GM23338 (cell line): ENCODE measurements around the gene AP1M2. TPM values are rescaled to one million over a fixed set of nuclear protein-coding genes. Genes with fewer than 3 reads are reported as not detected.
"Not testable (repeated sequence)": the region's sequence is repeated elsewhere in the genome, so short reads cannot be mapped to it uniquely, and the experiment has no call there.

Experiments
- ATAC-seq: fragments of 200-7000 bp; cut with Tn5 transposase; 3 replicates; pipeline ENCODE4 v1.9.1; 2020
- DNase-seq: peaks from one replicate; pipeline ENCODE4 v3.0.0-alpha.2; 2015; ENCODE audit warnings: low spot score
- H2AFZ ChIP-seq: fragments of 200-600 bp; sonication (generic); 2 replicates; pipeline ENCODE4 v1.8.0; 2016; ENCODE audit warnings: antibody characterized with exemption, mild to moderate bottlenecking, moderate library complexity
- H3F3A ChIP-seq: fragments of 200-600 bp; sonication (generic); replicated peaks from 2 replicates; pipeline ENCODE4 v1.8.0; 2017; ENCODE audit warnings: antibody characterized with exemption, mixed run types, low read depth
- H3K27ac ChIP-seq: fragments of 200-600 bp; sonication (generic); 2 replicates; pipeline ENCODE4 v1.6.1; 2016; ENCODE audit warnings: low read depth
- H3K27me3 ChIP-seq: fragments of 200-600 bp; sonication (generic); 2 replicates; pipeline ENCODE4 v1.8.0; 2016; ENCODE audit warnings: mild to moderate bottlenecking, mixed run types, moderate library complexity; ENCODE audit not compliant: insufficient read depth
- H3K36me3 ChIP-seq: fragments of 200-600 bp; sonication (generic); 2 replicates; pipeline ENCODE4 v1.8.0; 2016; ENCODE audit warnings: mild to moderate bottlenecking; ENCODE audit not compliant: insufficient read depth
- H3K4me1 ChIP-seq: fragments of 200-600 bp; sonication (generic); 2 replicates; pipeline ENCODE4 v1.8.0; 2016; ENCODE audit warnings: mild to moderate bottlenecking, moderate library complexity; ENCODE audit not compliant: insufficient read depth
- H3K4me2 ChIP-seq: fragments of 200-600 bp; sonication (generic); 2 replicates; pipeline ENCODE4 v1.7.1; 2017; ENCODE audit warnings: mixed run types
- H3K4me3 ChIP-seq: fragments of 200-600 bp; sonication (generic); 2 replicates; pipeline ENCODE4 v1.6.1; 2016; ENCODE audit warnings: mixed run types
- H3K79me2 ChIP-seq: fragments of 200-600 bp; sonication (generic); replicated peaks from 2 replicates; pipeline ENCODE4 v1.8.0; 2017; ENCODE audit warnings: mild to moderate bottlenecking; ENCODE audit not compliant: insufficient read depth
- H3K9me2 ChIP-seq: fragments of 200-600 bp; sonication (generic); 2 replicates; pipeline ENCODE4 v1.8.0; 2017; ENCODE audit not compliant: insufficient read depth
- H4K20me1 ChIP-seq: fragments of 200-600 bp; sonication (generic); replicated peaks from 2 replicates; pipeline ENCODE4 v1.8.0; 2017; ENCODE audit warnings: mild to moderate bottlenecking; ENCODE audit not compliant: insufficient read depth
- H3K27ac Mint-ChIP-seq: 2 replicates; pipeline ENCODE4 v1.8.0; 2020; ENCODE audit warnings: inconsistent platforms, mild to moderate bottlenecking, moderate library complexity, mixed read lengths
- H3K27me3 Mint-ChIP-seq: 3 replicates; pipeline ENCODE4 v1.8.0; 2022; ENCODE audit warnings: low read depth, mild to moderate bottlenecking, moderate library complexity, mixed read lengths, inconsistent platforms; ENCODE audit not compliant: insufficient read depth, poor library complexity
- H3K36me3 Mint-ChIP-seq: 3 replicates; pipeline ENCODE4 v1.8.0; 2021; ENCODE audit warnings: low read depth, mild to moderate bottlenecking, inconsistent platforms, moderate library complexity, mixed read lengths
- H3K4me1 Mint-ChIP-seq: 3 replicates; pipeline ENCODE4 v1.8.0; 2020; ENCODE audit warnings: mild to moderate bottlenecking, inconsistent platforms, mixed read lengths
- H3K4me3 Mint-ChIP-seq: 3 replicates; pipeline ENCODE4 v1.8.0; 2021; ENCODE audit warnings: moderate library complexity, mild to moderate bottlenecking, inconsistent platforms, mixed read lengths
- H3K9me3 Mint-ChIP-seq: 3 replicates; pipeline ENCODE4 v1.8.0; 2020; ENCODE audit warnings: moderate library complexity, mild to moderate bottlenecking, inconsistent platforms, mixed read lengths
- EZH2 ChIP-seq: fragments of 200-600 bp; sonication (generic); IDR thresholded peaks from one replicate; pipeline ENCODE4 v1.8.0; 2017; ENCODE audit warnings: antibody characterized with exemption, mild to moderate bottlenecking, low read depth; ENCODE audit not compliant: unreplicated experiment
- EZH2phosphoT487 ChIP-seq: fragments of 200-600 bp; sonication (generic); IDR thresholded peaks from one replicate; pipeline ENCODE4 v1.8.1; 2018; ENCODE audit warnings: antibody characterized with exemption; ENCODE audit not compliant: unreplicated experiment
- JUNB ChIP-seq: IDR thresholded peaks from one replicate; pipeline ENCODE4 v1.6.1; 2016; ENCODE audit warnings: antibody characterized with exemption; ENCODE audit not compliant: unreplicated experiment
- STAT1 ChIP-seq: IDR thresholded peaks from one replicate; pipeline ENCODE4 v1.6.1; 2016; ENCODE audit warnings: antibody characterized with exemption; ENCODE audit not compliant: unreplicated experiment
- polyA plus RNA-seq: library from polyadenylated mRNA; unstranded; fragments of >200 nt; fragmentation: Nextera tagmentation; extraction: Ambion mirVana; gene quantifications from 2 replicates; pipeline ENCODE4 v1.2.1, GENCODE V29; 2016
- total RNA-seq: library from RNA; depleted of rRNA; stranded (reverse); fragments of >200 nt; shearing (Covaris generic); gene quantifications from 2 replicates; pipeline ENCODE4 v1.2.3, GENCODE V29; 2014
- TF ChIP-seq, protein P1 (sequence below): IDR thresholded peaks from one replicate; pipeline ENCODE4 v1.6.1; 2018; ENCODE audit warnings: antibody characterized with exemption; ENCODE audit not compliant: unreplicated experiment
- TF ChIP-seq, protein P2 (sequence below), 2 experiments: fragments of 200-600 bp in 1 of 2; sonication (generic) in 1 of 2; conservative IDR thresholded peaks; 2 replicates each; pipeline versions ENCODE4 v1.5.1 to v1.6.1; 2016 to 2017; ENCODE audit warnings: antibody characterized with exemption in 2 of 2, low read depth in 2 of 2, mild to moderate bottlenecking in 2 of 2, moderate library complexity in 1 of 2

The AP1M2 gene
- total and polyA plus RNA-seq, 2 experiments from 2014 or later = 128 to 165 TPM

DNA sequence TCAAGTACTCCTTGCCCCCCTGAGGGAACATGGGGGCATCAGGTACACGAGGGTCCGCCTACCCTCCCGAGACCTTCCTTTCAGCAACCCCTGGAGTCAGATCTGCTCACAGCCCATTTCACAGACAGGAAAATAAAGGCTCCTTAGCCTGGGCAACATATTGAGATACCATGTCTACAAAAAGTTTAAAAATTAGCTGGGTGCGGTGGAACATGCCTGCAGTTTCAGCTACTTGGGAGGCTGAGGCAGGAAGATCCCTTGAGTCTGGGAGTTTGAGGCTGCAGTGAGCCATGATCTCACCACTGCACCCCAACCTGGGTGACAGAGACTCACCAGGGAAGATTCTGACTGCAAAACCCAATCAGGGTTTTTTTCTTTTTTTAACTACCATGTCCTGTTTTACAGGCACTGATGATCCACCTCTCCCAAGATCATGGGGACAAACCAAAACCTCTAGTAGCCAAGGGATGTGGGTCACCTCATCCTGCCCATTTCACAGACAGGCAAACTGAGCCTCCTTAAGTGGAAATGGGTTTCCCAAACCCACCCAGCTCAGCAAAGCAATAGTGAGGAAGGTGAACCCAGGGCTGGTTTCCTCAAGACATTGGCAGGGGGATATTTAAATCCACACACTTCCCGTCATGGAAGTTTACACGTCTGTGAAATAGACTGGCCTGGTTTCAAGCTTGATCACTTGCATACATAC, 11.9 kb downstream of the AP1M2 start:
- H3K36me3 Mint-ChIP-seq = peaks cover 64% of the 10 kb centered on the region
- Histone ChIP-seq H3K27ac (no peak overlapping the region), H3K4me3 (no peak overlapping the region)

DNA sequence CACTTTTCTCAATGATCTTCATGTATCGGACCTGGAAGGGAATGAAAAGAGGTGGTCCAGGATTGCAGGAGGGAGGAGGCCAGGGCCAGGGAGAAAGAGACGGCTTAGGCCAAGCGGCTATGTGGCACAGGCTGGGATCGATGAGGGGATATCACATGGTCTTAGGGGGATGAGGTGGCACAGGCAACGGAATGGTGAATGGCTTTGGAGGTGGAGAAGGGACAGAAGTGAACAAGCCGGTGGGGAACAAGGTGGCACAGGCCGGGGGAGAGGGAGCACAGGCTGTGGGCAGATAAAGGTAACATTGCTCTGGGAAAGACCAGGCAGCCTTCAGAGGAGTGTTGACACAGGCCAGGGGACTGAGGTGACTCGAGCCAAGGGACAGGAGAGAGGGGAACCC, 12.7 kb downstream of the AP1M2 start:
- Mint-ChIP-seq H3K4me3 (no peak overlapping the region), H3K27me3 (peaks cover 3% of the 10 kb centered on the region), H3K4me1 (peaks cover 5% of the 10 kb centered on the region), H3K36me3 (peaks cover 65% of the 10 kb centered on the region), H3K9me3 (peaks cover under 1% of the 10 kb centered on the region; the same call in 1 of the 3 replicates), H3K27ac (no peak overlapping the region)
- Histone ChIP-seq H3K4me2 (no peak overlapping the region), H3K36me3 (peaks cover 12% of the 10 kb centered on the region), H2AFZ (no peak overlapping the region), H3K4me3 (no peak overlapping the region), H4K20me1 (no peaks in the 10 kb centered on the region), H3K4me1 (no peaks in the 10 kb centered on the region), H3K27me3 (no peaks in the 10 kb centered on the region), H3K27ac (no peak overlapping the region), H3K79me2 (no peaks in the 10 kb centered on the region), H3F3A (peaks cover 15% of the 10 kb centered on the region), H3K9me2 (no peaks in the 10 kb centered on the region)
- TF ChIP-seq, protein P1, sequence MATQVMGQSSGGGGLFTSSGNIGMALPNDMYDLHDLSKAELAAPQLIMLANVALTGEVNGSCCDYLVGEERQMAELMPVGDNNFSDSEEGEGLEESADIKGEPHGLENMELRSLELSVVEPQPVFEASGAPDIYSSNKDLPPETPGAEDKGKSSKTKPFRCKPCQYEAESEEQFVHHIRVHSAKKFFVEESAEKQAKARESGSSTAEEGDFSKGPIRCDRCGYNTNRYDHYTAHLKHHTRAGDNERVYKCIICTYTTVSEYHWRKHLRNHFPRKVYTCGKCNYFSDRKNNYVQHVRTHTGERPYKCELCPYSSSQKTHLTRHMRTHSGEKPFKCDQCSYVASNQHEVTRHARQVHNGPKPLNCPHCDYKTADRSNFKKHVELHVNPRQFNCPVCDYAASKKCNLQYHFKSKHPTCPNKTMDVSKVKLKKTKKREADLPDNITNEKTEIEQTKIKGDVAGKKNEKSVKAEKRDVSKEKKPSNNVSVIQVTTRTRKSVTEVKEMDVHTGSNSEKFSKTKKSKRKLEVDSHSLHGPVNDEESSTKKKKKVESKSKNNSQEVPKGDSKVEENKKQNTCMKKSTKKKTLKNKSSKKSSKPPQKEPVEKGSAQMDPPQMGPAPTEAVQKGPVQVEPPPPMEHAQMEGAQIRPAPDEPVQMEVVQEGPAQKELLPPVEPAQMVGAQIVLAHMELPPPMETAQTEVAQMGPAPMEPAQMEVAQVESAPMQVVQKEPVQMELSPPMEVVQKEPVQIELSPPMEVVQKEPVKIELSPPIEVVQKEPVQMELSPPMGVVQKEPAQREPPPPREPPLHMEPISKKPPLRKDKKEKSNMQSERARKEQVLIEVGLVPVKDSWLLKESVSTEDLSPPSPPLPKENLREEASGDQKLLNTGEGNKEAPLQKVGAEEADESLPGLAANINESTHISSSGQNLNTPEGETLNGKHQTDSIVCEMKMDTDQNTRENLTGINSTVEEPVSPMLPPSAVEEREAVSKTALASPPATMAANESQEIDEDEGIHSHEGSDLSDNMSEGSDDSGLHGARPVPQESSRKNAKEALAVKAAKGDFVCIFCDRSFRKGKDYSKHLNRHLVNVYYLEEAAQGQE = no peak
- no peak for TF ChIP-seq EZH2
- TF ChIP-seq, protein P2, sequence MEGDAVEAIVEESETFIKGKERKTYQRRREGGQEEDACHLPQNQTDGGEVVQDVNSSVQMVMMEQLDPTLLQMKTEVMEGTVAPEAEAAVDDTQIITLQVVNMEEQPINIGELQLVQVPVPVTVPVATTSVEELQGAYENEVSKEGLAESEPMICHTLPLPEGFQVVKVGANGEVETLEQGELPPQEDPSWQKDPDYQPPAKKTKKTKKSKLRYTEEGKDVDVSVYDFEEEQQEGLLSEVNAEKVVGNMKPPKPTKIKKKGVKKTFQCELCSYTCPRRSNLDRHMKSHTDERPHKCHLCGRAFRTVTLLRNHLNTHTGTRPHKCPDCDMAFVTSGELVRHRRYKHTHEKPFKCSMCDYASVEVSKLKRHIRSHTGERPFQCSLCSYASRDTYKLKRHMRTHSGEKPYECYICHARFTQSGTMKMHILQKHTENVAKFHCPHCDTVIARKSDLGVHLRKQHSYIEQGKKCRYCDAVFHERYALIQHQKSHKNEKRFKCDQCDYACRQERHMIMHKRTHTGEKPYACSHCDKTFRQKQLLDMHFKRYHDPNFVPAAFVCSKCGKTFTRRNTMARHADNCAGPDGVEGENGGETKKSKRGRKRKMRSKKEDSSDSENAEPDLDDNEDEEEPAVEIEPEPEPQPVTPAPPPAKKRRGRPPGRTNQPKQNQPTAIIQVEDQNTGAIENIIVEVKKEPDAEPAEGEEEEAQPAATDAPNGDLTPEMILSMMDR (conservative IDR thresholded peaks at IDR 0.05; ENCODE audit: low read depth in 2 of 2) = no peak
- TF ChIP-seq EZH2phosphoT487 = no peak
- ATAC-seq (no peak), DNase-seq (no peak)

More for the DNA sequence above, 11.9 kb downstream of the AP1M2 start:
- DNase-seq (no peak), ATAC-seq (no peak)
- H3K27ac Mint-ChIP-seq = no peak overlapping the region
- Histone ChIP-seq H4K20me1 (no peaks in the 10 kb centered on the region), H2AFZ (no peak overlapping the region), H3K4me1 (no peaks in the 10 kb centered on the region), H3K4me2 (no peak overlapping the region), H3K27me3 (no peaks in the 10 kb centered on the region), H3K36me3 (peaks cover 18% of the 10 kb centered on the region), H3K79me2 (no peaks in the 10 kb centered on the region), H3K9me2 (no peaks in the 10 kb centered on the region), H3F3A (peaks cover 9% of the 10 kb centered on the region)
- peaks cover 3% of the 10 kb centered on the region for H3K27me3 Mint-ChIP-seq
- no peaks in the 10 kb centered on the region; the same call in 2 of the 3 replicates for H3K9me3 Mint-ChIP-seq
- TF ChIP-seq STAT1 (no peak), JUNB (no peak)
- TF ChIP-seq, protein P2 (conservative IDR thresholded peaks at IDR 0.05; ENCODE audit: low read depth in 2 of 2) = no peak
- H3K4me3 Mint-ChIP-seq = no peak overlapping the region
- peaks cover 5% of the 10 kb centered on the region for H3K4me1 Mint-ChIP-seq

DNA sequence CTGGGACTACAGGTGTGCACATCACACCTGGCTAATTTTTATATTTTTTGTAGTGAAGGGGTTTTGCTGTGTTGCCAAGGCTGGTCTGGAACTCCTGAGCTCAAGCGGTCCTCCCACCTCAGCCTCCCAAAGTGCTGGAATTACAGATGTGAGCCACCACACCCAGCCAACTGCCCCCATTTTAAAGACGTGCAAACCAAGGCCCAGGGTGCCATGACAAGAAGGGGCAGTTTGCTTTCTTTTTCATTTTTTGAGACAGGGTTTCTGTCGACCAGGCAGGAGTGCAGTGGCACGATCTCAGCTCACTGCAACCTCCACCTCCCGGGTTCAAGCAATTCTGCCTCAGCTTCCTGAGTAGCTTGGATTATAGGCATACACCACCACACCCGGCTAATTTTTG, 13.3 kb downstream of the AP1M2 start:
- H3K4me2 ChIP-seq, DNase-seq, H3K27ac Mint-ChIP-seq, H3K36me3 ChIP-seq, H3K27me3 Mint-ChIP-seq, H3K4me3 ChIP-seq, H3K27me3 ChIP-seq, H3K4me1 Mint-ChIP-seq, H3K4me1 ChIP-seq, H3K9me3 Mint-ChIP-seq, H3K9me2 ChIP-seq, H4K20me1 ChIP-seq, H3K4me3 Mint-ChIP-seq, H2AFZ ChIP-seq, H3K27ac ChIP-seq, ATAC-seq, H3K79me2 ChIP-seq: not testable (repeated sequence)
- peaks cover 63% of the 10 kb centered on the region for H3K36me3 Mint-ChIP-seq
- peaks cover 18% of the 10 kb centered on the region for H3F3A ChIP-seq
